GM23338 (cell line): Measurements from ENCODE around the gene HMGCL. TPM values are rescaled to one million over a fixed set of nuclear protein-coding genes. Genes with fewer than 3 reads are reported as not detected.

Experiments used
- ATAC-seq: fragments of 200-7000 bp; cut with Tn5 transposase; 3 replicates; pipeline ENCODE4 v1.9.1; 2020
- DNase-seq: peaks from one replicate; pipeline ENCODE4 v3.0.0-alpha.2; 2015; ENCODE audit warnings: low spot score
- H2AFZ ChIP-seq: fragments of 200-600 bp; sonication (generic); 2 replicates; pipeline ENCODE4 v1.8.0; 2016; ENCODE audit warnings: antibody characterized with exemption, mild to moderate bottlenecking, moderate library complexity
- H3F3A ChIP-seq: fragments of 200-600 bp; sonication (generic); replicated peaks from 2 replicates; pipeline ENCODE4 v1.8.0; 2017; ENCODE audit warnings: antibody characterized with exemption, mixed run types, low read depth
- H3K27ac ChIP-seq: fragments of 200-600 bp; sonication (generic); 2 replicates; pipeline ENCODE4 v1.6.1; 2016; ENCODE audit warnings: low read depth
- H3K27me3 ChIP-seq: fragments of 200-600 bp; sonication (generic); 2 replicates; pipeline ENCODE4 v1.8.0; 2016; ENCODE audit warnings: mild to moderate bottlenecking, mixed run types, moderate library complexity; ENCODE audit not compliant: insufficient read depth
- H3K36me3 ChIP-seq: fragments of 200-600 bp; sonication (generic); 2 replicates; pipeline ENCODE4 v1.8.0; 2016; ENCODE audit warnings: mild to moderate bottlenecking; ENCODE audit not compliant: insufficient read depth
- H3K4me1 ChIP-seq: fragments of 200-600 bp; sonication (generic); 2 replicates; pipeline ENCODE4 v1.8.0; 2016; ENCODE audit warnings: mild to moderate bottlenecking, moderate library complexity; ENCODE audit not compliant: insufficient read depth
- H3K4me2 ChIP-seq: fragments of 200-600 bp; sonication (generic); 2 replicates; pipeline ENCODE4 v1.7.1; 2017; ENCODE audit warnings: mixed run types
- H3K4me3 ChIP-seq: fragments of 200-600 bp; sonication (generic); 2 replicates; pipeline ENCODE4 v1.6.1; 2016; ENCODE audit warnings: mixed run types
- H3K79me2 ChIP-seq: fragments of 200-600 bp; sonication (generic); replicated peaks from 2 replicates; pipeline ENCODE4 v1.8.0; 2017; ENCODE audit warnings: mild to moderate bottlenecking; ENCODE audit not compliant: insufficient read depth
- H3K9me2 ChIP-seq: fragments of 200-600 bp; sonication (generic); 2 replicates; pipeline ENCODE4 v1.8.0; 2017; ENCODE audit not compliant: insufficient read depth
- H4K20me1 ChIP-seq: fragments of 200-600 bp; sonication (generic); replicated peaks from 2 replicates; pipeline ENCODE4 v1.8.0; 2017; ENCODE audit warnings: mild to moderate bottlenecking; ENCODE audit not compliant: insufficient read depth
- H3K27ac Mint-ChIP-seq: 2 replicates; pipeline ENCODE4 v1.8.0; 2020; ENCODE audit warnings: inconsistent platforms, mild to moderate bottlenecking, moderate library complexity, mixed read lengths
- H3K27me3 Mint-ChIP-seq: 3 replicates; pipeline ENCODE4 v1.8.0; 2022; ENCODE audit warnings: low read depth, mild to moderate bottlenecking, moderate library complexity, mixed read lengths, inconsistent platforms; ENCODE audit not compliant: insufficient read depth, poor library complexity
- H3K36me3 Mint-ChIP-seq: 3 replicates; pipeline ENCODE4 v1.8.0; 2021; ENCODE audit warnings: low read depth, mild to moderate bottlenecking, inconsistent platforms, moderate library complexity, mixed read lengths
- H3K4me1 Mint-ChIP-seq: 3 replicates; pipeline ENCODE4 v1.8.0; 2020; ENCODE audit warnings: mild to moderate bottlenecking, inconsistent platforms, mixed read lengths
- H3K4me3 Mint-ChIP-seq: 3 replicates; pipeline ENCODE4 v1.8.0; 2021; ENCODE audit warnings: moderate library complexity, mild to moderate bottlenecking, inconsistent platforms, mixed read lengths
- H3K9me3 Mint-ChIP-seq: 3 replicates; pipeline ENCODE4 v1.8.0; 2020; ENCODE audit warnings: moderate library complexity, mild to moderate bottlenecking, inconsistent platforms, mixed read lengths
- CREB1 ChIP-seq: fragments of 250-450 bp; sonication (Bioruptor Pico); IDR thresholded peaks from 2 replicates; pipeline ENCODE4 v1.5.0; 2020; ENCODE audit warnings: low read depth, mild to moderate bottlenecking, moderate library complexity
- EZH2 ChIP-seq: fragments of 200-600 bp; sonication (generic); IDR thresholded peaks from one replicate; pipeline ENCODE4 v1.8.0; 2017; ENCODE audit warnings: antibody characterized with exemption, mild to moderate bottlenecking, low read depth; ENCODE audit not compliant: unreplicated experiment
- NANOG ChIP-seq: IDR thresholded peaks from 2 replicates; pipeline ENCODE4 v1.6.1; 2016; ENCODE audit warnings: antibody characterized with exemption, borderline replicate concordance
- POLR2AphosphoS5 ChIP-seq: IDR thresholded peaks from 2 replicates; pipeline ENCODE4 v1.6.1; 2016; ENCODE audit warnings: antibody characterized with exemption, low read depth
- polyA plus RNA-seq: library from polyadenylated mRNA; unstranded; fragments of >200 nt; fragmentation: Nextera tagmentation; extraction: Ambion mirVana; gene quantifications from 2 replicates; pipeline ENCODE4 v1.2.1, GENCODE V29; 2016
- total RNA-seq: library from RNA; depleted of rRNA; stranded (reverse); fragments of >200 nt; shearing (Covaris generic); gene quantifications from 2 replicates; pipeline ENCODE4 v1.2.3, GENCODE V29; 2014
- TF ChIP-seq, protein P1 (sequence below), 2 experiments: fragments of 200-600 bp in 1 of 2; sonication (generic) in 1 of 2; conservative IDR thresholded peaks; 2 replicates each; pipeline versions ENCODE4 v1.5.1 to v1.6.1; 2016 to 2017; ENCODE audit warnings: antibody characterized with exemption in 2 of 2, low read depth in 2 of 2, mild to moderate bottlenecking in 2 of 2, moderate library complexity in 1 of 2

HMGCL gene
- total and polyA plus RNA-seq, 2 experiments from 2014 or later = 11.6 to 13.7 TPM

DNA sequence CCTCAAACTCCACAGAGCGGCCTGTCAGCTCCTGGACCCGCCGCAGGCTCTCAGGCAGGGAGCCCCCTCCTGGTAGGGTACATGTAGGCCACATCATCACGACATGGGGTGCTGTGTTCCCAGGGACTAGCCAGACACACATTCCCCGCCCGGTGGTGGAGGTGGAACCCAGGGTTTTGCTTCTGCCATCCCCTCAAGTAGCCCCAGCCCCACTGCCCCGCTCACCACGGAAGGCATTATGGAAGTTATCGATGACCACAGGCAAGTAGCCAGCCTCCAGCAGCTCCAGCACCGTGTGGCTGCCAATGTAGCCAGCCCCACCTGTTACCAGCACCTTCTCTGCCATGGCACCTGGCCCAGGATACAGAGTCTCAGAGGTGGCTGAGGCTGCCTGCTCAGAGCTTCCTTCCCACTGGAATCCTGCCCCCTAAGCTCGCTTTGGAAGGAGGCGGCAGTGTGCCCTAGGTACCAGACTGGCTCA is 26.5 kb downstream of the HMGCL start:
- peak overlapping the region; percentile 91; the same call in 1 of the 2 replicates for H3K4me3 ChIP-seq
- H3K36me3 Mint-ChIP-seq = peaks cover 37% of the 10 kb centered on the region

DNA sequence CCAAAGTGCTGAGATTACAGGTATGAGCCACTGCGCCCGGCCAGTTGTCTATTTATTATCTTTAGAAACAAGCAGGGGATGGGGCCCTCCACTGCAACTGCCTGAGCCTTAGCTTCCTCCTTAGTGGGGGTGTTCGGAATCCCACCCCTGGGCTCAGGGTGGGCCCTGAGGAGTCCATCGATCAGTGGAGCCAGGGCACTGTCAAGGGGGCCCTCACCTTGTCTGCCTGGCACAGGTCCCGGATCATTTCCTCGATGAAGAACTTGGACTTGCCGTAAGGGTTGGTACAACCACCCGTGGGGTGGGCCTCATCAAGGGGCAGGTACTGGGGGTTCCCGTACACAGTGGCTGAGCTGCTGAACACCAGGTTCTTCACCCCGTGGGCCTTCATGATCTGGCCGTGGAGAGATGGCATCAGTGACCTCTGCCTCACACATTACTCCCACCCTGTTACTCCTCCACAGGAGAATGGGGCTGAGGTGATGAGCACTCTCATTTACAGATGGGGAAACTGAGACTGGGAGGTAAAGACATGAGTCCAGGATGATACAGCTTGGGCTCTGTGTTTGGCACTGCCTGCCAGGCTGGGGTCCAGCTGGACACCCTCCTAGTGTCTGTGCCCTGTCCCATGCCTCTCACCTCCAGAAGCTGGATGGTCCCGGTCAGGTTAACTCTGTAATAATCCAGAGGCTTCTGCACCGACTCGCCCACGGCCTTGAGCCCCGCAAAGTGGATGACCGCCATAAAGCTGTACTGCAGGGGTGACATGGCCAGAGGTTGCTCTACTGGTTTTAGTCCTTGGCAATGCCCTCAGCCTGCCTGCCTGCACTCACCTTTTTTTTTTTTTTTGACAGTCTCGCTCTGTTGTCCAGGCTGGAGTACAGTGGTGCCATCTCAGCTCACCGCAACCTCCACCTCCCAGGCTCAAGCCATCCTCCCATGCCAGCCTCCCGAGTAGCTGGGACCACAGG is 27.5 kb downstream of the HMGCL start:
- Histone ChIP-seq H4K20me1 (0 out of 2 replicates have a peak, but pooled peaks cover 8% of the 10 kb centered on the region), H2AFZ (no peak overlapping the region), H3K27me3 (peaks cover 13% of the 10 kb centered on the region), H3K4me2 (no peak overlapping the region), H3K9me2 (no peaks in the 10 kb centered on the region), H3K79me2 (no peaks in the 10 kb centered on the region), H3K4me3 (no peak overlapping the region), H3K36me3 (peaks cover 8% of the 10 kb centered on the region; the same call in 1 of the 2 replicates), H3K27ac (no peak overlapping the region), H3K4me1 (peaks cover 15% of the 10 kb centered on the region), H3F3A (peaks cover 11% of the 10 kb centered on the region; the same call in 1 of the 2 replicates)
- Mint-ChIP-seq H3K4me3 (no peak overlapping the region), H3K9me3 (no peaks in the 10 kb centered on the region), H3K27me3 (peaks cover 20% of the 10 kb centered on the region), H3K36me3 (peaks cover 37% of the 10 kb centered on the region), H3K27ac (no peak overlapping the region), H3K4me1 (peaks cover 18% of the 10 kb centered on the region)
- TF ChIP-seq NANOG = no peak
- no peak for ATAC-seq
- no peak for DNase-seq

More for the DNA sequence above, 26.5 kb downstream of the HMGCL start:
- peaks cover 15% of the 10 kb centered on the region for H3K4me1 ChIP-seq
- peak overlapping the region; percentile 98 for H3K4me2 ChIP-seq
- H3K36me3 ChIP-seq = 0 out of 2 replicates have a peak, but pooled peaks cover 4% of the 10 kb centered on the region
- ATAC-seq (peak; percentile 5; the same call in 2 of the 3 replicates), DNase-seq (peak; percentile 67)
- no peak overlapping the region for H2AFZ ChIP-seq
- peaks cover 14% of the 10 kb centered on the region for H3K27me3 ChIP-seq
- Mint-ChIP-seq H3K27ac (no peak overlapping the region), H3K9me3 (no peaks in the 10 kb centered on the region), H3K4me3 (peak overlapping the region; percentile 98; the same call in 1 of the 3 replicates), H3K27me3 (peaks cover 21% of the 10 kb centered on the region), H3K4me1 (peaks cover 14% of the 10 kb centered on the region)
- H3K79me2 ChIP-seq = no peaks in the 10 kb centered on the region
- peaks cover 11% of the 10 kb centered on the region; the same call in 1 of the 2 replicates for H3F3A ChIP-seq
- no peaks in the 10 kb centered on the region for H3K9me2 ChIP-seq
- no peak for TF ChIP-seq EZH2
- TF ChIP-seq CREB1 = no peak
- TF ChIP-seq, protein P1, sequence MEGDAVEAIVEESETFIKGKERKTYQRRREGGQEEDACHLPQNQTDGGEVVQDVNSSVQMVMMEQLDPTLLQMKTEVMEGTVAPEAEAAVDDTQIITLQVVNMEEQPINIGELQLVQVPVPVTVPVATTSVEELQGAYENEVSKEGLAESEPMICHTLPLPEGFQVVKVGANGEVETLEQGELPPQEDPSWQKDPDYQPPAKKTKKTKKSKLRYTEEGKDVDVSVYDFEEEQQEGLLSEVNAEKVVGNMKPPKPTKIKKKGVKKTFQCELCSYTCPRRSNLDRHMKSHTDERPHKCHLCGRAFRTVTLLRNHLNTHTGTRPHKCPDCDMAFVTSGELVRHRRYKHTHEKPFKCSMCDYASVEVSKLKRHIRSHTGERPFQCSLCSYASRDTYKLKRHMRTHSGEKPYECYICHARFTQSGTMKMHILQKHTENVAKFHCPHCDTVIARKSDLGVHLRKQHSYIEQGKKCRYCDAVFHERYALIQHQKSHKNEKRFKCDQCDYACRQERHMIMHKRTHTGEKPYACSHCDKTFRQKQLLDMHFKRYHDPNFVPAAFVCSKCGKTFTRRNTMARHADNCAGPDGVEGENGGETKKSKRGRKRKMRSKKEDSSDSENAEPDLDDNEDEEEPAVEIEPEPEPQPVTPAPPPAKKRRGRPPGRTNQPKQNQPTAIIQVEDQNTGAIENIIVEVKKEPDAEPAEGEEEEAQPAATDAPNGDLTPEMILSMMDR (conservative IDR thresholded peaks at IDR 0.05; ENCODE audit: low read depth in 2 of 2) = peak; percentile 34 to 63; a peak in 3 of 4 replicates
- no peak for TF ChIP-seq POLR2AphosphoS5
- 0 out of 2 replicates have a peak, but pooled peaks cover 8% of the 10 kb centered on the region for H4K20me1 ChIP-seq
- no peak overlapping the region for H3K27ac ChIP-seq
